ENCODE results near the gene BCKDK. TPM values are rescaled to one million over a fixed set of nuclear protein-coding genes. Genes with fewer than 3 reads are reported as not detected.

BCKDK gene
- total and polyA plus RNA-seq, 2 donors (not counting 3 experiments of a cell fraction or from before 2014, with no cell fraction given): 57.8 to 78.3 TPM

- no peaks in the 10 kb centered on the region for H3K9me3 ChIP-seq (replicated peaks; ENCODE audit: control insufficient read depth, insufficient read depth, low read length)
- no peaks in the 10 kb centered on the region for H3K27me3 ChIP-seq (ENCODE audit: control insufficient read depth in 2 of 2, insufficient read depth in 2 of 2, low read length in 2 of 2)
- ChIA-PET CTCF (interaction anchor here (1.9 to 2.2 kb wide), 2 partner anchors 14 to 18 kb away, joined by 5 to 7 read pairs; partner anchors contain the start of gene KAT8), POLR2A (no interaction called here)
- FAIRE-seq (no peak), DNase-seq (ENCODE audit: low read depth, low spot score) (no peak)
- H3K27ac ChIP-seq (ENCODE audit: insufficient read depth, low read depth, low read length): no peak within 1 kb of the TSS
- no peak within 1 kb of the TSS for H3K9ac ChIP-seq (replicated peaks; ENCODE audit: extremely low read depth, insufficient read depth, low read length)
- no peaks in the 10 kb centered on the region for H4K20me1 ChIP-seq (replicated peaks; ENCODE audit: control insufficient read depth, extremely low read depth, insufficient read depth, low read length)
- no peaks in the 10 kb centered on the region for H3K79me2 ChIP-seq (ENCODE audit: control insufficient read depth, insufficient read depth, low read length)
- H2AFZ ChIP-seq (ENCODE audit: low read depth, low read length): no peak within 1 kb of the TSS
- no peak within 1 kb of the TSS for H3K4me2 ChIP-seq (ENCODE audit: insufficient read depth, low read length)
- peaks cover 8% of the 10 kb centered on the region for H3K4me1 ChIP-seq (ENCODE audit: control insufficient read depth, extremely low read depth, insufficient read depth, low read length)
- no peak within 1 kb of the TSS for H3K4me3 ChIP-seq (replicated peaks in 1 of 3; ENCODE audit: insufficient read depth in 1 of 3, low read depth in 1 of 3, low read length in 3 of 3)
- H3K9me1 ChIP-seq (replicated peaks; ENCODE audit: control insufficient read depth, extremely low read depth, insufficient read depth, low read length): no peaks in the 10 kb centered on the region
- intact Hi-C loops (cut with micrococcal nuclease) (no loop called here), dilution Hi-C loops (cut with MboI; ENCODE audit: extremely low pct_ligation_motif_present, low sequenced_read_pairs) (no loop called here)
- TF ChIP-seq GATA2 (IDR thresholded peaks at IDR 0.05; ENCODE audit: insufficient read depth, insufficient read length, low read depth, low read length) (no peak), POLR2A (IDR thresholded peaks at IDR 0.05; ENCODE audit: low read depth, low read length) (no peak), EZH2 (IDR thresholded peaks at IDR 0.05; ENCODE audit: borderline replicate concordance, low read depth, low read length, severe bottlenecking) (no peak), MAX (IDR thresholded peaks at IDR 0.05; ENCODE audit: insufficient read depth, insufficient read length) (no peak), CTCF (IDR thresholded peaks at IDR 0.05; ENCODE audit: extremely low read depth in 1 of 2, insufficient read depth in 1 of 2, low read depth in 1 of 2, low read length in 2 of 2) (no peak), JUN (IDR thresholded peaks at IDR 0.05; ENCODE audit: borderline replicate concordance, insufficient read depth, insufficient read length, low read depth) (no peak), FOS (IDR thresholded peaks at IDR 0.05; ENCODE audit: borderline replicate concordance, insufficient read depth, low read length) (no peak), POLR2AphosphoS5 (IDR thresholded peaks at IDR 0.05; ENCODE audit: insufficient read depth, low read depth, low read length) (no peak), MYC (IDR thresholded peaks at IDR 0.05; ENCODE audit: low read depth, low read length) (no peak)
- BruUV-seq (replicated peaks): no TSS peak
- H3K36me3 ChIP-seq (ENCODE audit: control insufficient read depth in 2 of 2, extremely low read depth in 1 of 2, insufficient read depth in 2 of 2, low read length in 2 of 2): no peaks in the 10 kb centered on the region
Measured at GRCh38 chr16:31135535-31136286, 27.5 kb downstream of the BCKDK start, which contains the start of gene PRSS8. PRSS8 (minus strand) TSS chr16:31135727; CDS start chr16:31135498, 229 bp downstream.

Measured in endothelial cell of umbilical vein (primary cell).